CD4-positive, alpha-beta T cell (primary cell): ENCODE results near the gene PPP1R2. TPM values are rescaled to one million over a fixed set of nuclear protein-coding genes. Genes with fewer than 3 reads are reported as not detected.

Experiments
- ATAC-seq: fragments of 200-7000 bp; cut with Tn5 transposase; one replicate; pipeline ENCODE4 v1.10.0; 2022; ENCODE audit warnings: mild to moderate bottlenecking; ENCODE audit not compliant: poor library complexity
- CTCF ChIA-PET: fragments of 350-600 bp; sonication (Branson Sonifier 250); formaldehyde crosslinking; loops from one replicate; lab custom pipeline; 2021; ENCODE audit warnings: antibody characterized with exemption, inconsistent platforms; lab: Charles Lee
- POLR2A ChIA-PET: fragments of 350-600 bp; sonication (Branson Sonifier 250); formaldehyde crosslinking; loops from one replicate; lab custom pipeline; 2021; ENCODE audit warnings: antibody characterized with exemption, inconsistent platforms; lab: Charles Lee
- DNase-seq, 14 experiments: peaks; one replicate each; pipeline ENCODE4 v3.0.0-alpha.2; 2013 to 2020; ENCODE audit warnings: mixed read lengths in 2 of 14
- H3K27ac ChIP-seq, 2 donors: one replicate each; pipeline versions ENCODE4 v1.5.1 to v1.7.0; 2013; ENCODE audit warnings: low read length in 2 of 2, low read depth in 1 of 2, mild to moderate bottlenecking in 1 of 2
- H3K27me3 ChIP-seq, 2 experiments: 1 replicate in 1 of 2; 2 replicates in 1 of 2; pipeline versions ENCODE4 v1.6.1 to v1.7.0; 2013; ENCODE audit warnings: low read length in 2 of 2, control low read depth in 1 of 2, mild to moderate bottlenecking in 1 of 2, moderate library complexity in 1 of 2; ENCODE audit not compliant: insufficient read depth in 2 of 2, control insufficient read depth in 1 of 2
- H3K36me3 ChIP-seq: one replicate; pipeline ENCODE4 v1.6.1; 2013; ENCODE audit warnings: low read length, control low read depth; ENCODE audit not compliant: insufficient read depth
- H3K4me1 ChIP-seq: one replicate; pipeline ENCODE4 v1.6.1; 2013; ENCODE audit warnings: low read length, control low read depth; ENCODE audit not compliant: insufficient read depth
- H3K4me3 ChIP-seq: one replicate; pipeline ENCODE4 v1.5.1; 2013; ENCODE audit warnings: mild to moderate bottlenecking, low read length, moderate library complexity
- H3K9me3 ChIP-seq, 2 experiments: 1 replicate in 1 of 2; 2 replicates in 1 of 2; pipeline versions ENCODE4 v1.6.1 to v1.7.0; 2013; ENCODE audit warnings: low read length in 2 of 2, mild to moderate bottlenecking in 2 of 2, control low read depth in 1 of 2, moderate library complexity in 1 of 2; ENCODE audit not compliant: control insufficient read depth in 1 of 2, insufficient read depth in 1 of 2
- H3K27ac Mint-ChIP-seq: one replicate; pipeline ENCODE4 v1.8.0; 2020; ENCODE audit warnings: mixed read lengths
- H3K27me3 Mint-ChIP-seq: one replicate; pipeline ENCODE4 v1.8.0; 2021; ENCODE audit warnings: mixed read lengths
- H3K36me3 Mint-ChIP-seq: one replicate; pipeline ENCODE4 v1.8.0; 2021; ENCODE audit warnings: low read depth, mixed read lengths
- H3K4me1 Mint-ChIP-seq: one replicate; pipeline ENCODE4 v1.8.0; 2021; ENCODE audit warnings: low read depth, mixed read lengths
- H3K4me3 Mint-ChIP-seq: one replicate; pipeline ENCODE4 v1.8.0; 2020; ENCODE audit warnings: mild to moderate bottlenecking, mixed read lengths
- H3K9me3 Mint-ChIP-seq: one replicate; pipeline ENCODE4 v1.8.0; 2020; ENCODE audit warnings: mixed read lengths
- intact Hi-C, 2 experiments: fragments of 100-400 bp; cut with DNase I in 1 of 2; cut with micrococcal nuclease in 1 of 2; formaldehyde crosslinking; loops; one replicate each; pipeline versions ENCODE4 v1.15.1 to v1.9.0; 2023 to 2025; cut with DNase I, micrococcal nuclease
- total RNA-seq, 174 experiments: library from RNA in 2 of 174; stranded (reverse) in 2 of 174; gene quantifications; one replicate each; pipeline ENCODE4 v1.2.3 and lab custom pipeline; 2021 to 2026
- TF ChIP-seq, protein P1 (sequence below): fragments of 200-600 bp; IDR thresholded peaks from one replicate; pipeline ENCODE4 v1.8.0; 2022; ENCODE audit warnings: antibody characterized with exemption, mild to moderate bottlenecking

Gene PPP1R2
- total RNA-seq, 2 experiments from 2014 or later = 205 to 210 TPM

DNA sequence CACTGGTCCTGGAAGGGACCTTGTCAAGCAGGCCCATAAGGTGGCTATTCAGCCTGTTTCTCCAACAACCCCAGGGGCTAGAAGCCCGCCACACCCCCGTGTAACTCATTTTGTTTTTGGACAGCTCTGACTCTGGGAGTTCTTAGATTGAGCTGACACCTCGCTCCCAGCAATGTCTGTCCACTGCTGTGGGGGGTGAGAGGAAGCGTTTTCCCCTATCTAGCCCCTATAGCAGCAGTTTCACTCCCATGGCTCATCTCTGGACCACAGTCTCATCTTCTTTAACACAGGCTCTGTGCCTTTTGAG is 1.1 kb upstream of the PPP1R2 start:
- POLR2A ChIA-PET = interaction anchor here (2.4 to 9.4 kb wide), 4 partner anchors 9 to 273 kb away, joined by 7 to 202 read pairs (median 18); partner anchors contain the start of genes ACAP2 and XXYLT1
- H3K9me3 Mint-ChIP-seq = no peaks in the 10 kb centered on the region
- peaks cover 49% of the 10 kb centered on the region for H3K36me3 Mint-ChIP-seq
- ATAC-seq (no peak), DNase-seq (no peak)
- peak overlapping the region; percentile 65 to 96 for H3K27ac ChIP-seq
- H3K4me1 ChIP-seq = peaks cover 60% of the 10 kb centered on the region
- no peaks in the 10 kb centered on the region for H3K27me3 Mint-ChIP-seq
- intact Hi-C loops = loop anchor here in 1 of 2 experiments (10.0 kb wide), 2 partner anchors 869 to 1059 kb away; partner anchors contain the start of genes ATP13A3 and LSG1
- H3K9me3 ChIP-seq = no peaks in the 10 kb centered on the region
- H3K4me1 Mint-ChIP-seq = peaks cover 76% of the 10 kb centered on the region
- H3K36me3 ChIP-seq = no peaks in the 10 kb centered on the region
- peak overlapping the region; percentile 93 for H3K27ac Mint-ChIP-seq
- H3K4me3 Mint-ChIP-seq = peak overlapping the region; percentile 88
- H3K27me3 ChIP-seq = no peaks in the 10 kb centered on the region
- TF ChIP-seq, protein P1, sequence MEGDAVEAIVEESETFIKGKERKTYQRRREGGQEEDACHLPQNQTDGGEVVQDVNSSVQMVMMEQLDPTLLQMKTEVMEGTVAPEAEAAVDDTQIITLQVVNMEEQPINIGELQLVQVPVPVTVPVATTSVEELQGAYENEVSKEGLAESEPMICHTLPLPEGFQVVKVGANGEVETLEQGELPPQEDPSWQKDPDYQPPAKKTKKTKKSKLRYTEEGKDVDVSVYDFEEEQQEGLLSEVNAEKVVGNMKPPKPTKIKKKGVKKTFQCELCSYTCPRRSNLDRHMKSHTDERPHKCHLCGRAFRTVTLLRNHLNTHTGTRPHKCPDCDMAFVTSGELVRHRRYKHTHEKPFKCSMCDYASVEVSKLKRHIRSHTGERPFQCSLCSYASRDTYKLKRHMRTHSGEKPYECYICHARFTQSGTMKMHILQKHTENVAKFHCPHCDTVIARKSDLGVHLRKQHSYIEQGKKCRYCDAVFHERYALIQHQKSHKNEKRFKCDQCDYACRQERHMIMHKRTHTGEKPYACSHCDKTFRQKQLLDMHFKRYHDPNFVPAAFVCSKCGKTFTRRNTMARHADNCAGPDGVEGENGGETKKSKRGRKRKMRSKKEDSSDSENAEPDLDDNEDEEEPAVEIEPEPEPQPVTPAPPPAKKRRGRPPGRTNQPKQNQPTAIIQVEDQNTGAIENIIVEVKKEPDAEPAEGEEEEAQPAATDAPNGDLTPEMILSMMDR = no peak
- CTCF ChIA-PET = interaction anchor here (6.2 kb wide), 1 partner anchor 13 kb away, joined by 33 read pairs; no protein-coding TSS in a partner anchor
- peak overlapping the region; percentile 70 for H3K4me3 ChIP-seq

DNA sequence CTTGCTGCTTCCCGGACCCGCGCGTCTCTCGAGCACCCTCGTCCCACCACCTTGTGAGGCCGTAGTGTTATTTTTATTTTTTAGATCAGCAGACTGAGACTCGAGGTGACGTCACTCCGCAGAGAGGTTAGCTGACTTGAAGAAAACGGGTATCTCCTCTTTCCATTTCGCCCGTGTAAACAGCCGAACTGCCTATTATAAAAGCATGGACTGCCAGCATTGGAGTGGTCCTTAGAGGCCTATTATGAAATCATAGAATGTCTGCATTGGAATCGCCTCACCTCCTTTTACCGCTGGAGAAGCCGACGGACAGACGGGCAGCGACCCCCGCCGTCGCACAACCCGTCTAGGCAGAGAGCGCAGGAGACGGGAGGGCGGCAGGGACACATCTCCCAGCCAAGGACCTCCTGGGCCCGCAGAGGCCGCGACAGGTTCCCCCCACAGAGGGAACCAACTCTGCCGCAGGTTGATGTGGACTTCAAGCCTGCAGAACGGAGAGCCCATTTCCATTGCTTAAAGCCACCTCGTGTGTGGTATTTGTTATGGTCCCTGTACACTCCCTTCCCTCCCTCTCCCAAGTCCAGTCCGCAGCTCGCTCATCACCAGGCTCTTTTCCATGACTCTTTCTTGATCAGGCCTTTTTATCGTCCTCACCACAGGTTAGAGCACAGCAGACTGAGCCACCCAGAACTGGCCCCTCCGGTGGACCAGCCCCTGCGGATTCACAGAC is 540 bp upstream of the PPP1R2 start:
- ATAC-seq (peak; percentile 2), DNase-seq (no peak)
- H3K27me3 Mint-ChIP-seq = no peaks in the 10 kb centered on the region
- Histone ChIP-seq H3K36me3 (no peaks in the 10 kb centered on the region), H3K4me1 (peaks cover 57% of the 10 kb centered on the region), H3K9me3 (no peaks in the 10 kb centered on the region), H3K27ac (peak overlapping the region; percentile 65 to 96), H3K4me3 (peak overlapping the region; percentile 70), H3K27me3 (no peaks in the 10 kb centered on the region)
- TF ChIP-seq, protein P1 = no peak
- H3K4me1 Mint-ChIP-seq = peaks cover 76% of the 10 kb centered on the region
- intact Hi-C loops = loop anchor here in 1 of 2 experiments (2.0 to 10.0 kb wide), 3 partner anchors 273 to 1059 kb away; partner anchors contain the start of genes ATP13A3, LSG1 and XXYLT1
- peaks cover 53% of the 10 kb centered on the region for H3K36me3 Mint-ChIP-seq
- peak overlapping the region; percentile 93 for H3K27ac Mint-ChIP-seq
- peak overlapping the region; percentile 88 for H3K4me3 Mint-ChIP-seq
- POLR2A ChIA-PET = interaction anchor here (0.6 to 9.4 kb wide), 20 partner anchors 9 to 1399 kb away, joined by 3 to 202 read pairs (median 6); partner anchors contain the start of genes ACAP2, LSG1, NCBP2 and TNK2
- no peaks in the 10 kb centered on the region for H3K9me3 Mint-ChIP-seq
- CTCF ChIA-PET = interaction anchor here (0.9 to 6.2 kb wide), 5 partner anchors 11 to 351 kb away, joined by 3 to 33 read pairs (median 4); no protein-coding TSS in a partner anchor

GRCh38 chr3:195542316-195542697 is 818 bp downstream of the PPP1R2 start:
- no peaks in the 10 kb centered on the region for H3K27me3 Mint-ChIP-seq
- H3K4me3 Mint-ChIP-seq = peak overlapping the region; percentile 88
- intact Hi-C loops = loop anchor here (1.0 to 10.0 kb wide), 4 partner anchors 8 to 1058 kb away; partner anchors contain the start of genes ATP13A3 (in 1 of the 2), LSG1 (in 1 of the 2) and XXYLT1 (in 1 of the 2)
- H3K9me3 ChIP-seq = no peaks in the 10 kb centered on the region
- peak in 3 of 14 experiments; percentile 34 to 54 (median 47) for DNase-seq
- ChIA-PET POLR2A (interaction anchor here (0.7 to 9.4 kb wide), 18 partner anchors 9 to 855 kb away, joined by 3 to 202 read pairs (median 9); partner anchors contain the start of genes ACAP2, TNK2 and XXYLT1), CTCF (interaction anchor here (0.5 to 6.2 kb wide), 5 partner anchors 10 to 364 kb away, joined by 3 to 33 read pairs (median 4); no protein-coding TSS in a partner anchor)
- H3K27ac Mint-ChIP-seq = peak overlapping the region; percentile 93
- H3K9me3 Mint-ChIP-seq = no peaks in the 10 kb centered on the region
- H3K27me3 ChIP-seq = no peaks in the 10 kb centered on the region
- H3K36me3 Mint-ChIP-seq = peaks cover 64% of the 10 kb centered on the region
- ATAC-seq = no peak
- peaks cover 47% of the 10 kb centered on the region for H3K4me1 ChIP-seq
- no peaks in the 10 kb centered on the region for H3K36me3 ChIP-seq
- peak overlapping the region; percentile 95 to 96 for H3K27ac ChIP-seq
- peaks cover 76% of the 10 kb centered on the region for H3K4me1 Mint-ChIP-seq
- TF ChIP-seq, protein P1 = no peak
- H3K4me3 ChIP-seq = peak overlapping the region; percentile 70
